ENCODE data around the gene NDUFV1.

GRCh38 chr11:67593565-67593905, 13.2 kb upstream of the NDUFV1 start:
- TF ChIP-seq EP300 (IDR thresholded peaks at IDR 0.05) = no peak
- TF ChIP-seq CTCF (IDR thresholded peaks at IDR 0.05) = no peak
- no peak for TF ChIP-seq POLR2A (IDR thresholded peaks at IDR 0.05)

All from gastroesophageal sphincter (tissue), 3 donors.